HG03520 (cell line): ENCODE measurements around the gene INPP5B.
"Not testable (repeated sequence)": the region's sequence is repeated elsewhere in the genome, so short reads cannot be mapped to it uniquely, and the experiment has no call there.

ENCODE experiments used
- ATAC-seq: cut with Tn5 transposase; IDR thresholded peaks from one replicate; pipeline ENCODE4 v1.9.1; 2021; ENCODE audit warnings: mild to moderate bottlenecking, moderate library complexity; ENCODE audit not compliant: unreplicated experiment

Gene INPP5B

GRCh38 chr1:37946703-37947360, at the start of gene INPP5B:
Gene INPP5B, minus strand, starts transcription at chr1:37947053. Its CDS starts 745 bp downstream, at chr1:37946308.
- ATAC-seq, result no peak

DNA sequence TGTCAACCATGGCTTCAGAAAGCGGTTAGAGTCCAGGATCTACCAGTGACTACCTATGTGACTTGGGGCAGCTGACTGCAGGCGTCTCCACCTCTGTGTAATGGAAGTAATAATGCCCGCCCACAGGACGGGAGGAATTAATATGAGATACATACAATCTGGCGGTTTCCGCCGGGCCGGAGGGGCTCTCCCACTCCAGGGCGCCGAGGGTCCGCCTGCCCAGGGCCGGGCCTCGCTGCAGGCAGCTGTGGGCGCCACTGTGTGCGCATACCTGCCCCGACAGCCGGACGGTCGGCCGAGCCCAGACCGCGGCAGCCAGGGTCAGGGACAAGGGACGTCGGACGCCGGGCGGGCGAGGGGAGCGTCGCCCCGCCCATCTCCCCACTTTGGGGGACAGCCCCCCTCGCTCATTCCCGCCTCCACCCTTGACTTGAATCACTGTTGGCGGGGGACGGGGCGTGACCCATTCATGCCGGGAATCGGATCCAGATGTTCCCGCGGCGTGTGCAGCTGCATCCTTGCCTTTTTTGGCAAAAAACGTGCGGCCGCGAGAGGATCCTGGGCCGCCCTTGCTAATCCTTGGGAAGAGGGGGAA, 49.0 kb upstream of the INPP5B start:
- no peak for ATAC-seq

GRCh38 chr1:37994886-37995566, 48.2 kb upstream of the INPP5B start:
- ATAC-seq, result no peak

DNA sequence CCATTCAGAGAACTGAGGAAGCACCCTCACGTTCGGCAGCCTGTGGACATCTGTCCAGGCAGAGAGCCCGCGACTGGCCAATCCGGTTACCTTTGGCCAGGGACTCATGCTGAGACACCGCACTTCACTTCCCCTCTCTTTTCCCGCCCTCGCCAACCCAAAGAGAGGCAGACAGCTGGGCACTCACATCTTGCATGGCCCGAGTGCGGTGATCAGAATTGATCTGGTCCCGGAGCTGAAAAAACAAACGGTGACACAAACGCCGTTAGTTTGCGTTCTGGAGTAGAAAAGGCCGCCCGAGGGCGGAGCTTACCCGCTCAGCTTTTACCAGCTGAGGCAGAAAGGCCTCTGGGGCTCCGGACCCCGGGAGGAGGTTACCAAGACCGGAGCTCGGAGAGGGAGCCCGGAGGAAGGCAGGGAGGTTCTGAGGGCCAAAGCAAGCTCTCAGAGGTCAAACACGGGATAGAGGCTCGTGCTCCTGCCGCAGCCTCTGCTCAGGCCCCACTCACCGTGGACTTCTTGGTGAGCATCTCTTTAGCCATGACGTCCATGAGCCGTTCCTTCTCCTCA, 42.6 kb upstream of the INPP5B start:
- ATAC-seq, result no peak

DNA sequence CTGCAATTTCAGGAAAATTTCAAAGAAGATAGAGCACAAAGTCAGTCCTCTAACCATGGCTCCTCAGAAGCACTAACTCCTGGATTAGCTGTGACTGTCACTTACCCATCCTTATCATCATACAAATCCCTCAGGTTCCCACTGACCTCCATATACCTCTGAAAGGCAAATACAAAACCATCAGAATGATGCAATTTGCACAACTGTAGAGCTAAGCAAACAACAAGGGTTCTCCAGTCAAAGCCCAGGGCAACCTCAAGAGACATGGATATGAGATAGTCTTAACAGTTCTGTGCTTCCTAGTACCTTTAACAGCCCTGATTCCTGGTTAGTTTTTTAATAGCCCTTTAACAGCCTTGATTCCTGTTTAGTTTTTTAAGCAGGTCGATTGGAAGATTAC, 40.8 kb upstream of the INPP5B start:
- ATAC-seq, result no peak

- ATAC-seq, result no peak
Measured at GRCh38 chr1:37983546-37983945, 36.7 kb upstream of the INPP5B start.

DNA sequence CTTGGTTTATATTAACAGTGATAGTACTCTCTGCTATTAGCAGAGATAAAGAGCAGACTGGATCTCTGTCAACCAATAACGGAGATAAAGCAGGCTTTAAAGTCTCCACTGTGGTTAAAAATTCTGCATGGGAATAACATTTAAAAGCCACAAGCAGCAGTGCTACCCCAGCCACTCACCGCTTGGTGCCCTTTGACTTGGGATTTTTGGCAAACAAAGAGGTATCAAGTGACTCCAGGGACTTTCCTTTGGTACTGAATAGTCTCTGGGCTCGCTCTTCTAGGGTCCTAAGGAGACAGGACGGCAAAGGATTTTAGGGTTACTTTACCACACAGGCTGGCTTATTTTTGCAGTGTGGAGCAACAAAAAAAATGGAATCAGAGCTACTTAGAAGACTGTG, 31.7 kb upstream of the INPP5B start:
- ATAC-seq, result no peak

- ATAC-seq, result not testable (repeated sequence)
Measured at GRCh38 chr1:37975083-37975482, 28.2 kb upstream of the INPP5B start.

- ATAC-seq, result no peak
Measured at GRCh38 chr1:37974567-37974966, 27.7 kb upstream of the INPP5B start.

DNA sequence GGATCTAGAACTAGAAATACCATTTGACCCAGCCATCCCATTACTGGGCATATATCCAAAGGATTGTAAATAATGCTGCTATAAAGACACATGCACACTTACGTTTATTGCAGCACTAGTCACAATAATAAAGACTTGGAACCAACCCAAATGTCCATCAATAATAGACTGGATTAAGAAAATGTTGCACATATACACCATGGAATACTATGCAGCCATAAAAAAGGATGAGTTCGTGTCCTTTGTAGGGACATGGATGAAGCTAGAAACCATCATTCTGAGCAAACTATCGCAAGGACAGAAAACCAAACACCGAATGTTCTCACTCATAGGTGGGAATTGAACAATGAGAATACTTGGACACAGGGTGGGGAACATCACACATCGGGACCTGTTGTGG, 26.8 kb upstream of the INPP5B start:
- ATAC-seq, result not testable (repeated sequence)

GRCh38 chr1:37965301-37965700, 18.4 kb upstream of the INPP5B start:
- no peak for ATAC-seq

DNA sequence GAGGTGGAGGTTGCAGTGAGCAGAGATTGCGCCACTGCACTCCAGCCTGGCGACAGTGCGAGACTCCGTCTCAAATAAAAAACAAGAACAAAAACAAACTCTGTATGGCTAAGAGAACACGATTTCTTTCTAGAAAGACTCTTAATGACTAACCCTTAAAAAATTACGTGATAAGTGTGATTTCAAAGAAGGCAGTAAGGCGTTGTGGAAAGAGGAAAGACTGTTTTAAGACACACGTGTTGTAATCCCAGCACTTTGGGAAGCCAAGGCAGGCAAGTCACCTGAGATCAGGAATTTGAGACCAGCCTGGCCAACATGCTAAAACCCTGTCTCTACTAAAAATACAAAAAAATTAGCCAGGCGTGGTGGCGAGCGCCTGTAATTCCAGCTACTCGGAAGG, 17.3 kb upstream of the INPP5B start:
- ATAC-seq, result not testable (repeated sequence)

DNA sequence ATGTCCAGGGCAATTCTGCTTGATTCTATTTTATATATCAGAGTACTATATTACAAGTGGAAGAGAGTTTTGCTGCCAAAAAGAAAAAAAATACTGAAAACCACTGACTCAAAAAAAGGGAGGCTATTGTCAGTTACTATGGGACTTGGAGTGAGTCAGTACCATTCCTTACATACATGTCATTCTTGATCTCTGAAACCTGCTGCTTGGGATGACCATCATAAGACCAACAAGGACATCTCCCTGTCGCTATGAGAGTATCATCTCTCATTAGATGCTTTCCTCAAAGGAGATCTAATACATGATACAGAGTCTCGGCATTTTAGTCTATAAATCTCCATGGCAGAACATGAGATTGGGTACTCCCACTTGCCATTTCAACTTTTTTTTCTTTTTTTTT, 11.8 kb upstream of the INPP5B start:
- ATAC-seq, result no peak

GRCh38 chr1:37955685-37956084, 8.8 kb upstream of the INPP5B start:
- no peak for ATAC-seq

DNA sequence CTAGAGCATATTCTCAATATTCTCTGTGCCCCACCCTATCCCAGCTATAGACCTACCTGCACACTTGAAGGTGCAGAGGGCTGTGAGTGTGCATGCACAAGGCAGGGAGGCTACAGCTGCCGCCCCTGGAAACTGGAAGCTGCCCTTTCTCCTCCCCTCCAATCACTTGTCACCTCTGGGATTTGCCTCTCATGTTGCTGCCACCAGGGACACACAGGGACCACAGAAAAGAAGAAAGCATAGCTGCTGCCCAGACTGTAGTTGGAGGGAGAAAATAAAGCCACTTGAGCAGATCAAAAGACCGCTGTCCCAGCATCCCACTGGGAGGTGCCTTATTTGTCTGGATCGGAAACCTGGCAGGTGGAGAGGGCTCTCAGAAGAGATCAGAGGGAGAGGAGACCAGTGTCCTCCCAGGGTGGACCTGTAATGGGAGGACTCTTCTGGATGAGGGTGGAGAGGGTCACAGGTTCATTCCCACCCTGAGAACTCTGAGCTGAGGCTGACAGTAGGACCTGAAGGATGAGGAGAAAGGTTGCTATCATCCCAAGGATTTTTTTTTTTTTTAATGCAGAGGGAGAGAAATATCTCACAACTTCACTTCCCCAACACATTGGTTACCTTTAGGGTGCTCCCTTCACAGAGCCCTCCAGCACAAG, 7.6 kb upstream of the INPP5B start:
- ATAC-seq, result no peak

DNA sequence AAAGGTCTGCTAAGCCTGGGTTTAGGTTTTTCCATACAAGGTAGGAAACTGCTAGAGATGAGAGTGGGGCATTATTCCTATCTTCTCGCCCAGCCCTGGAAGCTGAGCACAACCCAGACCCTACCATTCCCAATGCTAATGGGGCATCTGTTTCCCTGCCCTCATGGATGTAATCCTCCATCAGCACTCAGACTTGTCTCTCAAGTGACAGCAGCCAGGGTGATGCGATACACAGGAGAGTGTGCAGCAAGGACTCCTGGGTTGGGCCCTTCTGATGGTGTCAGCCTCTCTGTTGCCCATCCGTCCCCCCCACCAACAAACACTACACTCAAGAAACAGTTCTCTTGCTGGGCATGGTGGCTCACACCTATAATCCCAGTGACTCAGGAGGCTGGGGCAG, 5.9 kb upstream of the INPP5B start:
- no peak for ATAC-seq

DNA sequence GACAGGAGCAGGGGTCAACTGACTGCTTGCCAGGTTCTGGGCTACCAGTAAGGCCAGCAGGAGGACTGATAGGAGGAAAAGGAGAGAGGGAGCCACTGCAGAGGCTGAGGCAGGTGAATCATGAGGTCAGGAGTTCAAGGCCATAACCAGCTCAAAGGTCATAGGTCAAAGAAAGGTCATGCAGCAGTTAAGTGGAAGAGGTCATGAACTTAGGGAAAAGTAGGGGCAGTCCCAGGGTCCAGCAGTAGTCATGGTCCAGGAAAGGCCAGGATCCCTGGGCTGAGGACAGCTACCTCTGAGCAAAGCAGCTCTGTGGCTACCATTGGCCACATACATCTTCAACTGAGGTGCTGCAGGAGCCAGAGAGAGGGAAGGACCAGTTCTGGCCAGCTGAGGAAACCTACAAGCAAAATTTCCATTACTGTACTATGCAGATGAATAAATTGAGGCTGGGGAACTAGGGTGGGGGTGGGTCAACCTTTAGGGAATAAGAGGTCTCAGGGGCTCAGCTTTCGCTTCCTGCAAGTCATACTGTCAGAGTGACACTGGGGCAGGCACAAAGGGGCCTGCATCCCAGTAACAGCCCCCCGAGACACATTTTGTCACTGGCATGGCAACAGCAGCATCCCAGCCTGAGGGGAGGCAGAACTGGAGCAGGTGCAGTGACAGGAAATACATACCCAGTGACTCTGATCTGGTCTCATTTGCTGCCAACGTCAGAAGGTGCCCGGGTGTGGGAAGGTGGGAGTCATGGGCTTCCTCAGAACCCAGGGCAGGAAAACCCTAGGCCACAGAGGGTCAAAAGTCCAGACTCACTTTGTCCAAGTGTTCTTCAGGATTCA, 5.2 kb upstream of the INPP5B start:
- ATAC-seq, result no peak

- ATAC-seq, result no peak
Measured at GRCh38 chr1:37951041-37951782, 4.4 kb upstream of the INPP5B start.

- no peak for ATAC-seq
Measured at GRCh38 chr1:37949524-37950152, 2.8 kb upstream of the INPP5B start.
